Measurements from ENCODE around the gene PTGIS.

The PTGIS gene

GRCh38 chr20:49461894-49462620, 105.9 kb downstream of the PTGIS start:
- no peak for DNase-seq

- peak; percentile 76 for DNase-seq
Measured at GRCh38 chr20:49460916-49461315, 107.0 kb downstream of the PTGIS start.

GRCh38 chr20:49460131-49460530, 107.8 kb downstream of the PTGIS start:
- DNase-seq: no peak

GRCh38 chr20:49459684-49460083, 108.3 kb downstream of the PTGIS start:
- no peak for DNase-seq

GRCh38 chr20:49457444-49457843, 110.5 kb downstream of the PTGIS start:
- no peak for DNase-seq

GRCh38 chr20:49456646-49457045, 111.3 kb downstream of the PTGIS start:
- no peak for DNase-seq

GRCh38 chr20:49455691-49456090, 112.2 kb downstream of the PTGIS start:
- no peak for DNase-seq

All from DMS79 (cell line).